GM12874 (cell line): ENCODE data around the gene KRT15.

ENCODE experiments used
- CTCF ChIP-seq: IDR thresholded peaks from 2 replicates; pipeline ENCODE4 v1.5.1; 2011; ENCODE audit warnings: low read depth, mild to moderate bottlenecking, control low read depth, low read length, moderate library complexity; ENCODE audit not compliant: insufficient read depth

Gene KRT15

DNA sequence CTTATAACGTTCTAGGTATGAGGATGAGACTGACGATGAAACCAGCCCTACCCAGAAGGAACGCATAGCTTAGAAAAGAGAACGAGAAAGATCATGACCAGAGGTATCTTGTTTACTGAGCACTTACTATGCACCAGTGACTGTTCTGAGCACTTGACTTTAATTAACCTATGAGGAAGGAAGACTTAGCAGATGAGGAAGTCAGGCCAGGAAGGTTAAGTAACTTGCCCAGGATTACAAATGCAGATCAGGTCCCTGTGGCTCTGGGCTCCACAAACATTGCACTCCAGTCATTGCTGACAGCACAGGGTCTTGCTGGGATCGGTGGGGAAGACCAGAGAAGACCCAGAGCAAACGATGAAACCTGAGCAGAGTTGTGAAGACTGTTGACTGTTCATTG lies 20.4 kb downstream of the KRT15 start:
- no peak for TF ChIP-seq CTCF

DNA sequence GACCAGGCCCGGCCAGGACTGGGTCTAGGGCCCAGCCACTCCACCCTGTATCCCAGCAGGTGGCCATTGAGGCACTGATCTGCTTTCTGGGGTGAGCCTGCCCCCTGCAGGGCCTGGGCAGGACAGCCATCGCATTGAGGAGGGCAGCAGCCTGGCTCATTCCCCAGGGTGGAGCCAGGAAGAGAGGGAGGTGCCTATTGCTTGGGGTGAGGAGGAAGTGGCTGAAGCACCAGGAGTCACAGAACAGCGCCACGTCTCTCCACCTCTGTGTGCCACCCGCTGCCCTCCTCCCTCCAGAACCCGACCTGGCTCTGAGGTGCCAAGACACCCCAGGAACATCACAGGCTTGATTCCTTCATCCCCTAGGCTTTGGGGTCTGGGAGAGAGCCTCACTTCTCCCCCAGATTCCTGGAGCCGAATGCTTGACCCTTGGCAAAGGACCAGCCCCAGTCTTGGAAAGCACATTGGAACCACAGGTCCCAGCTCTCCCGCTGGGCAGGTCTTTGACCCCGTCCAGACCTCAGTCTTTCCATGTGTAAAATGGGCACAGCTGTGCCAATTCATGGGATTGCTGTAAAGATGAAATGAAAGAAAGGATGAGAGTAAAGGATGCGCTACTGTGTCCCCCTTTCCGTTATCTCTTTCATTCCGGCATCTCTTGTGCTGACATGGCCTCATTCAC lies 21.7 kb downstream of the KRT15 start:
- TF ChIP-seq CTCF = peak; percentile 81

DNA sequence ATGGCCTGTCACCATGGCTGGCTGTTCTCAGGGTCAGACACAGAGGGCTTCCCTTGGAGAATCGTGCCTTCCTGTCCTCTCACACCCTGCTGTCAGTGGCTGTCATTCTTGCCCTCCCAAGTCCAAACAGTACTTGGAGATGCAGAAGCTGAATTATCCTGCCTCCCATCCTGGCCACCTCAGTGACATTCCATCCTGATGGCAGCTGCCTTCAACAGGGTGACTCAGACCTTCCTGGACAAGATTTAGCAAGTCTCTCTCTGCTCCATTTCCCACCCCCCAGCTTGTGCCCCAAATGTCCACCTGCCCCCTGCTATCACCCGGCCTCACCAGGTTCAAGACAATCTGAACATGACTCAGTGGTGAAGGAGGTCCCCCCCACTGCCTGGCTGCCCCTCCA lies 24.2 kb downstream of the KRT15 start:
- no peak for TF ChIP-seq CTCF

GRCh38 chr17:41492771-41493170 lies 25.9 kb downstream of the KRT15 start:
- no peak for TF ChIP-seq CTCF

DNA sequence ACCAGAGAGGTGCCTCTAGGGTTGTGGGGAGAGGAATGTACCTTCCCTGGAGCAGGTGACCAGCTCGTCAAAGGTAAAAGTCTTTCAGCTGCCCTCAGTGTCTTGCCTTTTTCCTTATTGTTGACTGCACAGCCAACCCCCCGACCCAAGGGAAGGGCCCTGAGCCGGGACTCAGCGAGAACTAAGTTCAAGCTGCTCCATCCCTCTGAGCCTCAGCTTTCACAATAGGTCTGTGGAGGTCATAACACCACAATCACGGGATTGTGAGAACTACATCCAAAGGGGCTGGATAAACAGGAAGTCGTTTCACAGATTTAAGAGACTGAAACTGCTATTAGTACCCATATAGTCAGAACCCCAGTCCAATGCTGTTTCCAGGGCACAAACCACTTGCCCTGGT lies 26.3 kb downstream of the KRT15 start:
- no peak for TF ChIP-seq CTCF

GRCh38 chr17:41491476-41491875 lies 27.2 kb downstream of the KRT15 start:
- TF ChIP-seq CTCF = no peak

DNA sequence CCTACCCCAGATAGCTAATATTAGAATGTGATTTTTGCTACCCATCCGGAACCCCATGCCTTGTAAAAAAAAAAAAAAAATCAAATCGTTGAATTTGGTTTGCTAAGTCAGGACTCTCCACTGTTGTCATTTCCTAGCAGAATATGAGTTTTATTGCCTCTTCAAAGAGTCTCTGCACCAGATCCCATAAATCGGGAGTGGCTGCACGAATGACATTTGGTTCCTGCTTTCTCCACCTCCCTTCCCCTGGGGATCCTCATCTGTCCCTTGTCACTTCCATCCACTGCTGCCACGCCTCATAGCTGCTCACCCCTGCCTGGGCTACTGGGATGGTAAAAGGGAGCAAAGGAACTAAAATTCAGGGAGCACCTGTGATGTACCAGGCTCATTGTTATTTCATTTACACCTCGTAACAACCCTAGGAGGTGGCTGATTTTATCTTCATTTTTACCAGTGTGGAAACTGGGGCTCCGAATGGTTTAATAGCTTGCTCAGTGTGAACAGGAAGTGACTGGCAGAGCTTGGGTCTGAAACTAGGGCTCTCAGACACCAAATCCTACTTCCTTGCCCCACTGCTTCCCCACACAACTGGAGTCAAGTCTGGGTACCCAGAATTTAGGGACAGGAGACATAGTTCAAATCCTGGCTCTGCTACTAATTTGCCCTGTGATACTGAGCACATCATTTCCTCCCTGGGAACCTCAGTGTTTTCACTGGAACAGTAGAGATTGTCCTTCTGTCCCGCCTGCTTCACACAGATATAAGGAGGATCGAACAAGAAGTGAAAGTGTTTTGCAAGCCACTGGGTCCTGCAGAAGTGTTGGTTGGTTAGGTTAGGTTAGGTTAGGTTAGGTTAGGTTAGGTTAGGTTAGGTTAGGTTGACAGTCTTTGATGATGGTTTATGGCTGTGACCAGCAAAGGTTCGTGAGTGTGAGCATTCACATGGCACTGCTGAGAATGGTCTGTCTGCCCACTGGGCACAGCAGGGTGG lies 28.4 kb downstream of the KRT15 start:
- TF ChIP-seq CTCF = no peak
